GM23338 (cell line): Measurements from ENCODE around the gene ZBP1. TPM values are rescaled to one million over a fixed set of nuclear protein-coding genes. Genes with fewer than 3 reads are reported as not detected.

Experiments
- ATAC-seq: fragments of 200-7000 bp; cut with Tn5 transposase; 3 replicates; pipeline ENCODE4 v1.9.1; 2020
- DNase-seq: peaks from one replicate; pipeline ENCODE4 v3.0.0-alpha.2; 2015; ENCODE audit warnings: low spot score
- H2AFZ ChIP-seq: fragments of 200-600 bp; sonication (generic); 2 replicates; pipeline ENCODE4 v1.8.0; 2016; ENCODE audit warnings: antibody characterized with exemption, mild to moderate bottlenecking, moderate library complexity
- H3F3A ChIP-seq: fragments of 200-600 bp; sonication (generic); replicated peaks from 2 replicates; pipeline ENCODE4 v1.8.0; 2017; ENCODE audit warnings: antibody characterized with exemption, mixed run types, low read depth
- H3K27ac ChIP-seq: fragments of 200-600 bp; sonication (generic); 2 replicates; pipeline ENCODE4 v1.6.1; 2016; ENCODE audit warnings: low read depth
- H3K27me3 ChIP-seq: fragments of 200-600 bp; sonication (generic); 2 replicates; pipeline ENCODE4 v1.8.0; 2016; ENCODE audit warnings: mild to moderate bottlenecking, mixed run types, moderate library complexity; ENCODE audit not compliant: insufficient read depth
- H3K36me3 ChIP-seq: fragments of 200-600 bp; sonication (generic); 2 replicates; pipeline ENCODE4 v1.8.0; 2016; ENCODE audit warnings: mild to moderate bottlenecking; ENCODE audit not compliant: insufficient read depth
- H3K4me1 ChIP-seq: fragments of 200-600 bp; sonication (generic); 2 replicates; pipeline ENCODE4 v1.8.0; 2016; ENCODE audit warnings: mild to moderate bottlenecking, moderate library complexity; ENCODE audit not compliant: insufficient read depth
- H3K4me2 ChIP-seq: fragments of 200-600 bp; sonication (generic); 2 replicates; pipeline ENCODE4 v1.7.1; 2017; ENCODE audit warnings: mixed run types
- H3K4me3 ChIP-seq: fragments of 200-600 bp; sonication (generic); 2 replicates; pipeline ENCODE4 v1.6.1; 2016; ENCODE audit warnings: mixed run types
- H3K79me2 ChIP-seq: fragments of 200-600 bp; sonication (generic); replicated peaks from 2 replicates; pipeline ENCODE4 v1.8.0; 2017; ENCODE audit warnings: mild to moderate bottlenecking; ENCODE audit not compliant: insufficient read depth
- H3K9me2 ChIP-seq: fragments of 200-600 bp; sonication (generic); 2 replicates; pipeline ENCODE4 v1.8.0; 2017; ENCODE audit not compliant: insufficient read depth
- H4K20me1 ChIP-seq: fragments of 200-600 bp; sonication (generic); replicated peaks from 2 replicates; pipeline ENCODE4 v1.8.0; 2017; ENCODE audit warnings: mild to moderate bottlenecking; ENCODE audit not compliant: insufficient read depth
- H3K27ac Mint-ChIP-seq: 2 replicates; pipeline ENCODE4 v1.8.0; 2020; ENCODE audit warnings: inconsistent platforms, mild to moderate bottlenecking, moderate library complexity, mixed read lengths
- H3K27me3 Mint-ChIP-seq: 3 replicates; pipeline ENCODE4 v1.8.0; 2022; ENCODE audit warnings: low read depth, mild to moderate bottlenecking, moderate library complexity, mixed read lengths, inconsistent platforms; ENCODE audit not compliant: insufficient read depth, poor library complexity
- H3K36me3 Mint-ChIP-seq: 3 replicates; pipeline ENCODE4 v1.8.0; 2021; ENCODE audit warnings: low read depth, mild to moderate bottlenecking, inconsistent platforms, moderate library complexity, mixed read lengths
- H3K4me1 Mint-ChIP-seq: 3 replicates; pipeline ENCODE4 v1.8.0; 2020; ENCODE audit warnings: mild to moderate bottlenecking, inconsistent platforms, mixed read lengths
- H3K4me3 Mint-ChIP-seq: 3 replicates; pipeline ENCODE4 v1.8.0; 2021; ENCODE audit warnings: moderate library complexity, mild to moderate bottlenecking, inconsistent platforms, mixed read lengths
- H3K9me3 Mint-ChIP-seq: 3 replicates; pipeline ENCODE4 v1.8.0; 2020; ENCODE audit warnings: moderate library complexity, mild to moderate bottlenecking, inconsistent platforms, mixed read lengths
- CREB1 ChIP-seq: fragments of 250-450 bp; sonication (Bioruptor Pico); IDR thresholded peaks from 2 replicates; pipeline ENCODE4 v1.5.0; 2020; ENCODE audit warnings: low read depth, mild to moderate bottlenecking, moderate library complexity
- CTCF ChIP-seq, 2 experiments: fragments of 200-600 bp in 1 of 2; sonication (generic) in 1 of 2; conservative IDR thresholded peaks; 2 replicates each; pipeline versions ENCODE4 v1.5.1 to v1.6.1; 2016 to 2017; ENCODE audit warnings: antibody characterized with exemption in 2 of 2, low read depth in 2 of 2, mild to moderate bottlenecking in 2 of 2, moderate library complexity in 1 of 2
- EZH2 ChIP-seq: fragments of 200-600 bp; sonication (generic); IDR thresholded peaks from one replicate; pipeline ENCODE4 v1.8.0; 2017; ENCODE audit warnings: antibody characterized with exemption, mild to moderate bottlenecking, low read depth; ENCODE audit not compliant: unreplicated experiment
- EZH2phosphoT487 ChIP-seq: fragments of 200-600 bp; sonication (generic); IDR thresholded peaks from one replicate; pipeline ENCODE4 v1.8.1; 2018; ENCODE audit warnings: antibody characterized with exemption; ENCODE audit not compliant: unreplicated experiment
- JUNB ChIP-seq: IDR thresholded peaks from one replicate; pipeline ENCODE4 v1.6.1; 2016; ENCODE audit warnings: antibody characterized with exemption; ENCODE audit not compliant: unreplicated experiment
- NANOG ChIP-seq: IDR thresholded peaks from 2 replicates; pipeline ENCODE4 v1.6.1; 2016; ENCODE audit warnings: antibody characterized with exemption, borderline replicate concordance
- REST ChIP-seq: IDR thresholded peaks from one replicate; pipeline ENCODE4 v1.6.1; 2018; ENCODE audit warnings: antibody characterized with exemption; ENCODE audit not compliant: unreplicated experiment
- STAT1 ChIP-seq: IDR thresholded peaks from one replicate; pipeline ENCODE4 v1.6.1; 2016; ENCODE audit warnings: antibody characterized with exemption; ENCODE audit not compliant: unreplicated experiment
- ZNF114 ChIP-seq: fragments of 250-450 bp; sonication (Bioruptor Pico); IDR thresholded peaks from 2 replicates; pipeline ENCODE4 v1.5.0; 2020; ENCODE audit warnings: mild to moderate bottlenecking, moderate library complexity
- ZNF462 ChIP-seq: fragments of 250-450 bp; sonication (Bioruptor Pico); IDR thresholded peaks from 2 replicates; pipeline ENCODE4 v1.5.0; 2020; ENCODE audit warnings: mild to moderate bottlenecking, moderate library complexity
- polyA plus RNA-seq: library from polyadenylated mRNA; unstranded; fragments of >200 nt; fragmentation: Nextera tagmentation; extraction: Ambion mirVana; gene quantifications from 2 replicates; pipeline ENCODE4 v1.2.1, GENCODE V29; 2016
- total RNA-seq: library from RNA; depleted of rRNA; stranded (reverse); fragments of >200 nt; shearing (Covaris generic); gene quantifications from 2 replicates; pipeline ENCODE4 v1.2.3, GENCODE V29; 2014
- TF ChIP-seq, protein P1 (sequence below): IDR thresholded peaks from 2 replicates; pipeline ENCODE4 v1.6.1; 2016; ENCODE audit warnings: antibody characterized with exemption

The ZBP1 gene
- total and polyA plus RNA-seq, 2 experiments from 2014 or later, result not detected

DNA sequence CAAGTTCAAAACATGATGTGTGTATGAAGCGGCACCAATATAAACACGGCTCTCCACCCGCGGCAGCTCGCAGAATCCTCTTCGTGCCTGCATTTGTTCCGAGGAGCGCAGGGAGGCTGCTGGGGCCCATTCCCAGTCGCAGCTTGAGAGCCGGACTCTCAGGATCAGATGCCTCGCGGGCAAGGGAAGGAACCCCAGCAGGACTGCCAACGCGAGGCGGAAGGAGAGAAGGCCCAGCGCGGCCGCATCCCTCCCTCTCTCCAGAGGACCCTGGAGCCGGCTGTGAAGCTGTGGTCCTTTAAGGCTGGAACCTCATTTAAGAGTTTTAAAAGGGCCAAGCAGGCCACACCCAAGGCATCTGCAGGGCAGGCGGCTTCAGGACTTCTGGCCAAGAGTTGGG lies 44.2 kb upstream of the ZBP1 start:
- H3K4me3 ChIP-seq, result no peak overlapping the region
- no peaks in the 10 kb centered on the region for H3K36me3 ChIP-seq
- ATAC-seq, result no peak
- no peaks in the 10 kb centered on the region for H3F3A ChIP-seq
- H3K9me3 Mint-ChIP-seq, result no peaks in the 10 kb centered on the region; the same call in 2 of the 3 replicates
- TF ChIP-seq STAT1, result no peak
- TF ChIP-seq NANOG, result no peak
- no peak for TF ChIP-seq CTCF (conservative IDR thresholded peaks at IDR 0.05; ENCODE audit: low read depth in 2 of 2)
- TF ChIP-seq, protein P1, sequence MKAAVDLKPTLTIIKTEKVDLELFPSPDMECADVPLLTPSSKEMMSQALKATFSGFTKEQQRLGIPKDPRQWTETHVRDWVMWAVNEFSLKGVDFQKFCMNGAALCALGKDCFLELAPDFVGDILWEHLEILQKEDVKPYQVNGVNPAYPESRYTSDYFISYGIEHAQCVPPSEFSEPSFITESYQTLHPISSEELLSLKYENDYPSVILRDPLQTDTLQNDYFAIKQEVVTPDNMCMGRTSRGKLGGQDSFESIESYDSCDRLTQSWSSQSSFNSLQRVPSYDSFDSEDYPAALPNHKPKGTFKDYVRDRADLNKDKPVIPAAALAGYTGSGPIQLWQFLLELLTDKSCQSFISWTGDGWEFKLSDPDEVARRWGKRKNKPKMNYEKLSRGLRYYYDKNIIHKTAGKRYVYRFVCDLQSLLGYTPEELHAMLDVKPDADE, result no peak
- TF ChIP-seq ZNF114 (CRISPR knock-in tag), result no peak
- TF ChIP-seq JUNB, result no peak
- no peak for TF ChIP-seq CREB1 (CRISPR knock-in tag)
- TF ChIP-seq ZNF462, result no peak
- TF ChIP-seq EZH2phosphoT487, result no peak
- TF ChIP-seq REST, result no peak
- no peak for TF ChIP-seq EZH2
- no peak overlapping the region for H3K27ac ChIP-seq
- H3K27me3 ChIP-seq, result no peaks in the 10 kb centered on the region
- H3K9me2 ChIP-seq, result no peaks in the 10 kb centered on the region
- H4K20me1 ChIP-seq, result peaks cover 22% of the 10 kb centered on the region; the same call in 1 of the 2 replicates
- peaks cover 45% of the 10 kb centered on the region for H3K4me1 Mint-ChIP-seq
- no peak overlapping the region for H3K4me3 Mint-ChIP-seq
- peaks cover 15% of the 10 kb centered on the region for H3K27me3 Mint-ChIP-seq
- no peak for DNase-seq
- peaks cover 77% of the 10 kb centered on the region for H3K79me2 ChIP-seq
- no peak overlapping the region for H3K4me2 ChIP-seq
- no peak overlapping the region for H2AFZ ChIP-seq
- peaks cover 1% of the 10 kb centered on the region; the same call in 1 of the 3 replicates for H3K36me3 Mint-ChIP-seq
- no peak overlapping the region for H3K27ac Mint-ChIP-seq
- peaks cover 15% of the 10 kb centered on the region for H3K4me1 ChIP-seq
